NCI-H187 (cell line): ENCODE data around the gene PTPRD.
"Not testable (repeated sequence)": the region's sequence is repeated elsewhere in the genome, so short reads cannot be mapped to it uniquely, and the experiment has no call there.

ENCODE experiments used
- DNase-seq, 2 experiments: peaks; one replicate each; lab custom pipeline; 2025; lab: John Stamatoyannopoulos, UW

PTPRD gene

GRCh38 chr9:8724284-8725018, 1888.4 kb downstream of the PTPRD start:
- DNase-seq, result no peak

- no peak for DNase-seq
These were observed 1889.6 kb downstream of the PTPRD start for GRCh38 chr9:8723195-8723594.

GRCh38 chr9:8719833-8720486, 1892.8 kb downstream of the PTPRD start:
- DNase-seq, result no peak

- no peak for DNase-seq
These were observed 1894.6 kb downstream of the PTPRD start for GRCh38 chr9:8718121-8718725.

GRCh38 chr9:8717146-8717545, 1895.7 kb downstream of the PTPRD start:
- DNase-seq, result no peak

- DNase-seq, result no peak
These were observed 1897.0 kb downstream of the PTPRD start for GRCh38 chr9:8715788-8716187.

GRCh38 chr9:8713811-8714165, 1899.0 kb downstream of the PTPRD start:
- DNase-seq, result no peak

- no peak for DNase-seq
These were observed 1899.5 kb downstream of the PTPRD start for GRCh38 chr9:8713149-8713810.

GRCh38 chr9:8709731-8710130, 1903.1 kb downstream of the PTPRD start:
- no peak for DNase-seq

GRCh38 chr9:8708728-8709127, 1904.1 kb downstream of the PTPRD start:
- no peak for DNase-seq

GRCh38 chr9:8706998-8707397, 1905.8 kb downstream of the PTPRD start:
- no peak for DNase-seq

GRCh38 chr9:8706531-8706930, 1906.3 kb downstream of the PTPRD start:
- no peak for DNase-seq

GRCh38 chr9:8705861-8706260, 1906.9 kb downstream of the PTPRD start:
- DNase-seq, result no peak

- no peak for DNase-seq
These were observed 1908.9 kb downstream of the PTPRD start for GRCh38 chr9:8703904-8704303.

GRCh38 chr9:8701904-8702303, 1910.9 kb downstream of the PTPRD start:
- DNase-seq, result no peak

GRCh38 chr9:8697565-8697964, 1915.2 kb downstream of the PTPRD start:
- DNase-seq, result not testable (repeated sequence)

GRCh38 chr9:8696516-8696915, 1916.3 kb downstream of the PTPRD start:
- no peak for DNase-seq

GRCh38 chr9:8694983-8695588, 1917.7 kb downstream of the PTPRD start:
- DNase-seq, result peak; percentile 63 to 74

GRCh38 chr9:8693464-8693863, 1919.3 kb downstream of the PTPRD start:
- DNase-seq, result no peak

GRCh38 chr9:8686516-8686915, 1926.3 kb downstream of the PTPRD start:
- no peak for DNase-seq

- no peak for DNase-seq
These were observed 1927.0 kb downstream of the PTPRD start for GRCh38 chr9:8685825-8686224.

- no peak for DNase-seq
These were observed 1927.7 kb downstream of the PTPRD start for GRCh38 chr9:8684978-8685708.
